Spleen (tissue), 11 donors: ENCODE measurements around the gene ANKRD24. TPM values are rescaled to one million over a fixed set of nuclear protein-coding genes. Genes with fewer than 3 reads are reported as not detected.
"Not testable (repeated sequence)": the region's sequence is repeated elsewhere in the genome, so short reads cannot be mapped to it uniquely, and the experiment has no call there.

Source experiments
- DNase-seq: peaks from one replicate; pipeline ENCODE4 v3.0.0-alpha.2; 2020
- H3K27ac ChIP-seq, 8 donors: fragments of 200-600 bp; sonication (generic) in 7 of 8; 1 replicate in 4 of 8; 2 replicates in 4 of 8; pipeline versions ENCODE4 v1.5.0 to v1.8.0; 2016 to 2021; ENCODE audit warnings: inconsistent platforms in 4 of 8, mild to moderate bottlenecking in 4 of 8, moderate library complexity in 1 of 8
- H3K27me3 ChIP-seq, 7 donors: fragments of 200-600 bp; sonication (generic) in 6 of 7; replicated peaks in 1 of 7; 1 replicate in 4 of 7; 2 replicates in 3 of 7; pipeline versions ENCODE4 v1.5.0 to v1.8.0; 2016 to 2021; ENCODE audit warnings: inconsistent platforms in 3 of 7, mild to moderate bottlenecking in 1 of 7
- H3K36me3 ChIP-seq, 6 donors: fragments of 200-600 bp; sonication (generic) in 5 of 6; 1 replicate in 4 of 6; 2 replicates in 2 of 6; pipeline versions ENCODE4 v1.5.0 to v1.8.0; 2016 to 2021; ENCODE audit warnings: inconsistent platforms in 2 of 6
- H3K4me1 ChIP-seq, 6 donors: fragments of 200-600 bp; sonication (generic) in 5 of 6; 1 replicate in 3 of 6; 2 replicates in 3 of 6; pipeline versions ENCODE4 v1.5.0 to v1.8.0; 2016 to 2021; ENCODE audit warnings: inconsistent platforms in 3 of 6
- H3K4me3 ChIP-seq, 8 donors: fragments of 200-600 bp; sonication (generic) in 7 of 8; 1 replicate in 4 of 8; 2 replicates in 4 of 8; pipeline versions ENCODE4 v1.5.0 to v1.8.0; 2016 to 2021; ENCODE audit warnings: inconsistent platforms in 4 of 8, mild to moderate bottlenecking in 4 of 8, moderate library complexity in 2 of 8
- H3K9me3 ChIP-seq, 8 donors: fragments of 200-600 bp; sonication (generic) in 7 of 8; 1 replicate in 4 of 8; 2 replicates in 4 of 8; pipeline versions ENCODE4 v1.5.0 to v1.8.0; 2016 to 2021; ENCODE audit warnings: inconsistent platforms in 4 of 8
- POLR2A ChIP-seq, 3 donors: fragments of 450-650 bp; IDR thresholded peaks; one replicate each; pipeline ENCODE4 v1.5.1; 2017; ENCODE audit warnings: antibody characterized with exemption in 3 of 3, mild to moderate bottlenecking in 1 of 3
- POLR2AphosphoS5 ChIP-seq, 3 donors: sonication (generic); formaldehyde crosslinking; IDR thresholded peaks; one replicate each; pipeline ENCODE4 v1.5.1; 2017; ENCODE audit warnings: antibody characterized with exemption in 3 of 3
- WGBS, 5 donors: extraction: QIAGEN DNeasy Blood & Tissue Kit in 3 of 5; methylation state at CpG; one replicate each; pipeline versions ENCODE4 v1.1.5 to v1.1.7; 2013 to 2018; 5-methylcytosine and 5-hydroxymethylcytosine counted together
- intact Hi-C: fragments of 100-400 bp; cut with DNase I; formaldehyde crosslinking; loops from one replicate; pipeline ENCODE4 v1.15.0; 2023; ENCODE audit warnings: low total_unique reads
- polyA plus RNA-seq, 3 donors: library from polyadenylated mRNA; stranded (reverse); fragments of 200-250 nt; gene quantifications; one replicate each; pipeline ENCODE4 v1.2.1, GENCODE V29; 2013
- total RNA-seq, 7 donors: library from RNA; depleted of rRNA in 3 of 7; stranded (reverse); fragments of >200 nt in 3 of 7; fragmentation: NEBNext Ultra II Directional in 4 of 7; extraction: Animal tissue kit (Norgen Biotek cat#: 25700) in 4 of 7; gene quantifications; one replicate each; pipeline versions ENCODE4 v1.1.0 to v1.2.1, GENCODE V29; 2016 to 2021
- TF ChIP-seq, protein P1 (sequence below), 11 experiments: fragments of 200-600 bp in 7 of 11; fragments of 450-650 bp in 4 of 11; sonication (generic) in 4 of 11; IDR thresholded peaks in 8 of 11; conservative IDR thresholded peaks in 3 of 11; 1 replicate in 7 of 11; 2 replicates in 4 of 11; pipeline versions ENCODE4 v1.4.0 to v1.8.0; 2016 to 2021; ENCODE audit warnings: antibody characterized with exemption in 11 of 11, inconsistent platforms in 4 of 11, mild to moderate bottlenecking in 1 of 11
- donor health status: healthy with polysubstance abuse.
- donor health status: DM: no; HTN: no; CAD: no; lungs with moderate emphysema.
- donor health status: DM: no; HTN: no; CAD: no.
- donor health status: Bipolar disorder and iron deficiency.
- donor health status: healthy.
- donor health status: DM: no; HTN: no; CAD: no.
- donor health status: DM: yes; HTN: yes; CAD: no.

The ANKRD24 gene
- total and polyA plus RNA-seq, 10 donors: 0.67 to 2.2 (median 0.96) TPM

DNA sequence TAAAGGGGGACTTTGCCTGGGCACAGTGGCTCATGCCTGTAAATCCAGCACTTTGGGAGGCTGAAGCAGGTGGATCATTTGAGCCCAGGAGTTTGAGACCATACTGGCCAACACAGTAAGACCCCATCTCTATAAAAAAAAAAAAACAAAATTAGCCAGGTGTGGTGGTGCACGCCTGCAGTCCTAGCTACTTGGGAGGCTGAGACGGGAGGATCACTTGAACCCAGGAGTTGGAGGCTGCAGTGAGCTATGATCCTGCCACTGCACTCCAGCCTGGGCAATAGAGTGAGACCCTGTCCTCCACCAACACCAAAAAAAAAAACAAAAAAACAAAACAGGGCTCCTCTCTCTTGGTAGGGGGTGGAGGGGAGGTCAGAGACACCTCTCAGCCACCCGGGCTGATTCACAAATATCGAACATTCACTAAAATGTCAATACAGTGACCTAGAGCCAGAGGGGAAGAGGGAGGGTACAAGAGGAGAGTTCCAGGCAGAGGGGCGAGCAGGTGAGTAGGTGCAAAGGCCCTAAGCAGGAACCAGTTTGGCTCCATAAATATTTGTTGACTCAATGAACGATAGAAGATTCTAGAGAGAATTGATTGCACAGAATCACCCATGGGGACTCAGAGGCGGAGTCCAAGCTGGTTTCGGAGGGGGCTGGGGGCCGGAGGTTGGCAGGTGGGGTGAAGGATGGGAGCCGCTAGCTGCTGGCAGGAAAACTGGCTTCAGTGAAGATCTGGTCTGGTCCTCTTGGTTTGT is 30.1 kb upstream of the ANKRD24 start:
- no peaks in the 10 kb centered on the region for H3K9me3 ChIP-seq
- H3K27me3 ChIP-seq: peaks cover 0 to 40% (median 0%) of the 10 kb centered on the region in 7 donors
- TF ChIP-seq POLR2AphosphoS5 (IDR thresholded peaks at IDR 0.05): no peak
- TF ChIP-seq POLR2A (IDR thresholded peaks at IDR 0.05): no peak
- no peak overlapping the region for H3K27ac ChIP-seq
- intact Hi-C loops: loop anchor here (5.0 kb wide), 1 partner anchor 230 kb away; no protein-coding TSS in a partner anchor
- H3K36me3 ChIP-seq: no peaks in the 10 kb centered on the region
- H3K4me1 ChIP-seq: peaks cover 0 to 10% (median 0%) of the 10 kb centered on the region in 6 donors
- no peak for DNase-seq
- 83 to 85% (median 84%) methylated on average over 10 of the region's 10 CpGs for WGBS, 5 donors
- no peak overlapping the region for H3K4me3 ChIP-seq

DNA sequence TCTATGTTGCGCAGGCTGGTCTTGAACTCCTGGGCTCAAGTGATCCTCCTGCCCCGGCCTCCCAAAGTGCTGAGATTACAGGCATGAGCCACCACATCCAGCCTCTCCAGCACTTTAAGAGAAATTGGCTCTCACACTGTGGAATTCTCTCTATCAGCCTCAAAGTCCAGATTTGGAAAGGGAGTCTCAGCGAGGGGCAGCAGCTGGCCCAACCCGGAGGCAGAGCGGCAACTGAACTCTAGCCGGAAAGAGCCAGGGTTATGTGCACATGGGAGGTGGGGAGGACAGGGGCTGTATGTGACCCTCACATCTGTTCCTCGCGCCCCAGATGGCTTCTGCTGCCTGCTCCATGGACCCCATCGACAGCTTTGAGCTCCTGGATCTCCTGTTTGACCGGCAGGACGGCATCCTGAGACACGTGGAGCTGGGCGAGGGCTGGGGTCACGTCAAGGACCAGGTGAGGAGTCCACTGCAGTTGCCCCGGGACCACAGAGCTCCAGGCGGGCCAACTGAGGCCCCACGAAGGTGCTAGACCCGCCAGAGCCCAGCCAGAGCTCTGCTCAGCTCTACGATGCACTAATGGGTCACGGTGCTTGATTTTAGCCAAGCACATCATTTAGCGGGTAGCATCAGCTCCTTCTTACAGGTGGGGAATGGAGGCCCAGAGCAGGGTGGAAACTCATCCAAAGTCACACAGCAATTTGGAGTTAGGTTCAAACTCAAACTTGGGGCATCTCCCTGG is 27.7 kb upstream of the ANKRD24 start:
- H3K27ac ChIP-seq: no peak overlapping the region
- peaks cover 0 to 35% (median 0%) of the 10 kb centered on the region in 7 donors for H3K27me3 ChIP-seq
- no peak for DNase-seq
- H3K4me1 ChIP-seq: peaks cover 0 to 11% (median 0%) of the 10 kb centered on the region in 6 donors
- no peaks in the 10 kb centered on the region for H3K36me3 ChIP-seq
- intact Hi-C loops: loop anchor here (5.0 kb wide), 1 partner anchor 232 kb away; no protein-coding TSS in a partner anchor
- no peak overlapping the region for H3K4me3 ChIP-seq
- TF ChIP-seq, protein P1, sequence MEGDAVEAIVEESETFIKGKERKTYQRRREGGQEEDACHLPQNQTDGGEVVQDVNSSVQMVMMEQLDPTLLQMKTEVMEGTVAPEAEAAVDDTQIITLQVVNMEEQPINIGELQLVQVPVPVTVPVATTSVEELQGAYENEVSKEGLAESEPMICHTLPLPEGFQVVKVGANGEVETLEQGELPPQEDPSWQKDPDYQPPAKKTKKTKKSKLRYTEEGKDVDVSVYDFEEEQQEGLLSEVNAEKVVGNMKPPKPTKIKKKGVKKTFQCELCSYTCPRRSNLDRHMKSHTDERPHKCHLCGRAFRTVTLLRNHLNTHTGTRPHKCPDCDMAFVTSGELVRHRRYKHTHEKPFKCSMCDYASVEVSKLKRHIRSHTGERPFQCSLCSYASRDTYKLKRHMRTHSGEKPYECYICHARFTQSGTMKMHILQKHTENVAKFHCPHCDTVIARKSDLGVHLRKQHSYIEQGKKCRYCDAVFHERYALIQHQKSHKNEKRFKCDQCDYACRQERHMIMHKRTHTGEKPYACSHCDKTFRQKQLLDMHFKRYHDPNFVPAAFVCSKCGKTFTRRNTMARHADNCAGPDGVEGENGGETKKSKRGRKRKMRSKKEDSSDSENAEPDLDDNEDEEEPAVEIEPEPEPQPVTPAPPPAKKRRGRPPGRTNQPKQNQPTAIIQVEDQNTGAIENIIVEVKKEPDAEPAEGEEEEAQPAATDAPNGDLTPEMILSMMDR (IDR thresholded peaks at IDR 0.05 in 8 of 11, conservative IDR thresholded peaks at IDR 0.05 in 3 of 11): no peak
- TF ChIP-seq POLR2A (IDR thresholded peaks at IDR 0.05) (no peak), POLR2AphosphoS5 (IDR thresholded peaks at IDR 0.05) (no peak)
- WGBS, 5 donors: 77 to 87% (median 83%) methylated on average over 19 to 21 of the region's 21 CpGs
- no peaks in the 10 kb centered on the region for H3K9me3 ChIP-seq

GRCh38 chr19:4157164-4157563 is 25.3 kb upstream of the ANKRD24 start:
- H3K9me3 ChIP-seq: no peaks in the 10 kb centered on the region
- TF ChIP-seq, protein P1 (IDR thresholded peaks at IDR 0.05 in 8 of 11, conservative IDR thresholded peaks at IDR 0.05 in 3 of 11): no peak
- peak in 1 of 3 donors; percentile 8 for TF ChIP-seq POLR2AphosphoS5 (IDR thresholded peaks at IDR 0.05)
- no peak for TF ChIP-seq POLR2A (IDR thresholded peaks at IDR 0.05)
- intact Hi-C loops: no loop called here
- peaks cover 0 to 11% (median 0%) of the 10 kb centered on the region in 6 donors for H3K4me1 ChIP-seq
- H3K4me3 ChIP-seq: peak overlapping the region in 1 of 8 donors; percentile 28
- peaks cover 0 to 27% (median 0%) of the 10 kb centered on the region in 7 donors for H3K27me3 ChIP-seq
- no peak overlapping the region for H3K27ac ChIP-seq
- H3K36me3 ChIP-seq: no peaks in the 10 kb centered on the region
- WGBS, 5 donors: 67 to 85% (median 70%) methylated on average over 4 to 6 of the region's 6 CpGs
- DNase-seq: no peak

DNA sequence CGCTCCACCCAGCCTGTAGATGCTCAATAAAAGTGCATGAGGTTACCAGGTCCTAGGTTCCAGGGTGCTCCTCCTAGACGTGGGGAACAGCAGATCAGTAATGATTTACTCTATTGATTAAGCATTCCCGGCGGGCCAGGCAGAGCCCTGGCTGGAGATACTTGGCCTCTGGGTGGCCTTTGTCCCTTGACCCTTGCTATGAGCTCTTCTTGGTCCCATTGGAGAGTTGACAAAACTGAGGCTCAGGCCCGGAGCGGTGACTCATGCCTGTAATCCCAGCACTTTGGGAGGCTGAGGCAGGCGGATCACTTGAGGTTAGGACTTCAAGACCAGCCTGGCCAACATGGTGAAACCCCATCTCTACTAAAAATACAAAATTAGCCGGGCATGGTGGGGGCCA is 24.5 kb upstream of the ANKRD24 start:
- WGBS, 5 donors: 60 to 90% (median 83%) methylated on average over 7 to 8 of the region's 8 CpGs
- H3K9me3 ChIP-seq, DNase-seq, H3K36me3 ChIP-seq, H3K4me3 ChIP-seq, intact Hi-C loops, H3K27ac ChIP-seq: not testable (repeated sequence)
- Histone ChIP-seq H3K27me3 (peaks cover 0 to 19% (median 0%) of the 10 kb centered on the region in 7 donors), H3K4me1 (peaks cover 0 to 11% (median 0%) of the 10 kb centered on the region in 6 donors)
